ENCODE measurements around the gene SLC5A2.

The SLC5A2 gene

DNA sequence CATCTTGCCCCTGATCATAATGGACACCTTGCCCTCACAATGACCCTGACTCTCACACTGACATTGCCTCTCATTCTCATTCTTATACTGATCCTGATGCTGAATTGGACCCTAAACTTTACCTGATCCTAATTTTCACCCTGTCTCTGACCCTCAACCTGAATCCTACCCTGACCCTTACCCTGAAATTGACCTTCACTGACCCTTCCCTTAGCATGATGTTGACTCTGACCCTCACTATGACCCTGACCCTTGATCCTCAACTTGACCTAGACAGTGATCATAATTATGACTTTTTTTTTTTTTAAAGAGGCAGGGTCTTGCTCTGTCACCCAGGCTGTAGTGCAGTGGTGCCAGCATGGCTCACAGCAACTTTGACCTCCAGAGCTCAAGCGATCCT, 48.2 kb downstream of the SLC5A2 start:
- Histone ChIP-seq H3K4me1 (ENCODE audit: control insufficient read depth, low read length) (no peaks in the 10 kb centered on the region), H3K9me3 (ENCODE audit: control insufficient read depth, insufficient read depth, low read length) (no peaks in the 10 kb centered on the region), H3K36me3 (ENCODE audit: control insufficient read depth, low read length) (no peaks in the 10 kb centered on the region), H3K9me2 (replicated peaks; ENCODE audit: control insufficient read depth, low read length) (no peaks in the 10 kb centered on the region), H3F3A (ENCODE audit: control insufficient read depth, insufficient read depth) (no peaks in the 10 kb centered on the region), H3K27me3 (ENCODE audit: control insufficient read depth, low read length) (no peaks in the 10 kb centered on the region), H3K27ac (ENCODE audit: low read depth, low read length) (no peak overlapping the region), H4K20me1 (ENCODE audit: control insufficient read depth, insufficient read depth, low read depth, low read length) (no peaks in the 10 kb centered on the region), H3K4me3 (ENCODE audit: low read length) (no peak overlapping the region), H3K4me2 (ENCODE audit: low read length) (no peak overlapping the region), H3K79me2 (ENCODE audit: control insufficient read depth, low read length) (no peaks in the 10 kb centered on the region)
- TF ChIP-seq, protein P1, sequence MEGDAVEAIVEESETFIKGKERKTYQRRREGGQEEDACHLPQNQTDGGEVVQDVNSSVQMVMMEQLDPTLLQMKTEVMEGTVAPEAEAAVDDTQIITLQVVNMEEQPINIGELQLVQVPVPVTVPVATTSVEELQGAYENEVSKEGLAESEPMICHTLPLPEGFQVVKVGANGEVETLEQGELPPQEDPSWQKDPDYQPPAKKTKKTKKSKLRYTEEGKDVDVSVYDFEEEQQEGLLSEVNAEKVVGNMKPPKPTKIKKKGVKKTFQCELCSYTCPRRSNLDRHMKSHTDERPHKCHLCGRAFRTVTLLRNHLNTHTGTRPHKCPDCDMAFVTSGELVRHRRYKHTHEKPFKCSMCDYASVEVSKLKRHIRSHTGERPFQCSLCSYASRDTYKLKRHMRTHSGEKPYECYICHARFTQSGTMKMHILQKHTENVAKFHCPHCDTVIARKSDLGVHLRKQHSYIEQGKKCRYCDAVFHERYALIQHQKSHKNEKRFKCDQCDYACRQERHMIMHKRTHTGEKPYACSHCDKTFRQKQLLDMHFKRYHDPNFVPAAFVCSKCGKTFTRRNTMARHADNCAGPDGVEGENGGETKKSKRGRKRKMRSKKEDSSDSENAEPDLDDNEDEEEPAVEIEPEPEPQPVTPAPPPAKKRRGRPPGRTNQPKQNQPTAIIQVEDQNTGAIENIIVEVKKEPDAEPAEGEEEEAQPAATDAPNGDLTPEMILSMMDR (IDR thresholded peaks at IDR 0.05; ENCODE audit: low read depth, low read length, poor library complexity, severe bottlenecking), result no peak
- no peak for TF ChIP-seq EZH2phosphoT487 (IDR thresholded peaks at IDR 0.05; ENCODE audit: borderline replicate concordance, low read length)

DNA sequence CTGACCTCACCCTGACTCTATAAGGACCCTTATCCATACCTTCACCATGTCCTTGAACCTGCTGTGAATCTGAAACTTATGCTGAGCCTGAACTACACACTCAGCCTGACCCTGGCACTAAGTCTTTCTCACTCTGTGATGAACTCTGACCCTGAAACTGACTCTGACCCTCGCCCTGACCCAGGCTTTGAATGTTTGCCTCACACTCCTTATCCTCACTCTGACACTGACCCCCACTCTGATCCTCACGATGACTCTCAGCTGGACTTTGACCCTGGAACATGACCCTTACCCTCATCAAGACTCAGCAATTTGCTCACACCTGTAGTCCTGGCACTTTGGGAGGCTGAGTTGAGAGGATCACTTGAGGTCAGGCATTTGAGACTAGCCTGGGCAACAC, 49.2 kb downstream of the SLC5A2 start:
- Histone ChIP-seq H3K4me3 (ENCODE audit: low read length) (no peak overlapping the region), H3K9me3 (ENCODE audit: control insufficient read depth, insufficient read depth, low read length) (no peaks in the 10 kb centered on the region), H3K4me1 (ENCODE audit: control insufficient read depth, low read length) (no peaks in the 10 kb centered on the region), H3K4me2 (ENCODE audit: low read length) (no peak overlapping the region), H3K27ac (ENCODE audit: low read depth, low read length) (no peak overlapping the region), H3F3A (ENCODE audit: control insufficient read depth, insufficient read depth) (no peaks in the 10 kb centered on the region), H4K20me1 (ENCODE audit: control insufficient read depth, insufficient read depth, low read depth, low read length) (no peaks in the 10 kb centered on the region), H3K27me3 (ENCODE audit: control insufficient read depth, low read length) (no peaks in the 10 kb centered on the region), H3K9me2 (replicated peaks; ENCODE audit: control insufficient read depth, low read length) (no peaks in the 10 kb centered on the region), H3K36me3 (ENCODE audit: control insufficient read depth, low read length) (no peaks in the 10 kb centered on the region), H3K79me2 (ENCODE audit: control insufficient read depth, low read length) (no peaks in the 10 kb centered on the region)
- TF ChIP-seq, protein P1 (IDR thresholded peaks at IDR 0.05; ENCODE audit: low read depth, low read length, poor library complexity, severe bottlenecking), result no peak
- no peak for TF ChIP-seq EZH2phosphoT487 (IDR thresholded peaks at IDR 0.05; ENCODE audit: borderline replicate concordance, low read length)

DNA sequence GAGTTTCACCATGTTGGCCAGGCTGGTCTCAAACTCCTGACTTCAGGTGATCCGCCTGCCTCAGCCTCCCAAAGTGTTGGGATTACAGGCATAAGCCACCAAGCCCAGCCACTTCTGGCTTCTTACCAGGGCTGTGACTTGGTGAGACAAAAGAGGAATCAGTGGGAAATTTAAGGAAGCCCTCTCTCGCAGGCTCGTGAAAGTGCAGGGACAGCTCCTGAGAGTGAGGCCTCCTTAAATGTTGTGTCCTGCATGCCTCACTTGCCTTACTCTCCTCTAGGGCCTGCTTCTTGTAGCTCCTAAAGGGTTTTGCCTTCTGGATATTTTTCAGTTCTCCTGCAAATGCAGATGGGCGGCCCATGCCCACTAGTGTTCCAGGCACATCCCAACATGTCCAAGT, 50.0 kb downstream of the SLC5A2 start:
- Histone ChIP-seq H3K79me2 (ENCODE audit: control insufficient read depth, low read length) (no peaks in the 10 kb centered on the region), H3K4me3 (ENCODE audit: low read length) (no peak overlapping the region), H3K27me3 (ENCODE audit: control insufficient read depth, low read length) (no peaks in the 10 kb centered on the region), H3F3A (ENCODE audit: control insufficient read depth, insufficient read depth) (no peaks in the 10 kb centered on the region), H3K9me2 (replicated peaks; ENCODE audit: control insufficient read depth, low read length) (no peaks in the 10 kb centered on the region), H4K20me1 (ENCODE audit: control insufficient read depth, insufficient read depth, low read depth, low read length) (no peaks in the 10 kb centered on the region), H3K9me3 (ENCODE audit: control insufficient read depth, insufficient read depth, low read length) (no peaks in the 10 kb centered on the region), H3K4me2 (ENCODE audit: low read length) (no peak overlapping the region), H3K4me1 (ENCODE audit: control insufficient read depth, low read length) (no peaks in the 10 kb centered on the region), H3K27ac (ENCODE audit: low read depth, low read length) (no peak overlapping the region), H3K36me3 (ENCODE audit: control insufficient read depth, low read length) (no peaks in the 10 kb centered on the region)
- TF ChIP-seq EZH2phosphoT487 (IDR thresholded peaks at IDR 0.05; ENCODE audit: borderline replicate concordance, low read length), result no peak
- TF ChIP-seq, protein P1 (IDR thresholded peaks at IDR 0.05; ENCODE audit: low read depth, low read length, poor library complexity, severe bottlenecking), result no peak

DNA sequence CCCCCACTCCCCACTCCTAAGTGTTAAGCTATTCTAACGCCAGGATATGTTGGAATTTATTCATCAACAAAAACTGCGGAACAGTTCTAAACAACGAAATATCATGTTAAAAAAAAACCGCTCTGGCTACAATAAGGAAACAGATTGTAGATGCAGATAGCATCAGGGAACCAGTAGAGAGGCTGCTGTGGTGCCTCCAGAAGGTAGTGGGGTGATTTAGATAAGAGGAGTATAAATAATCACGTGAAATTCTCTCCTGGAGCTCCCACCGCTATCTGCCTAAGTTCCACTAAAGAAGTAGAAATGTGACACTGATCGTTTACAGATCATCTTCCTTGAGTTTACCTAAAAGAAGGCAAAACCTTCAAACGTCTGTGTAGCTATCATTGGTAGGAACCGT, 52.8 kb downstream of the SLC5A2 start:
- H3K9me2 ChIP-seq (replicated peaks; ENCODE audit: control insufficient read depth, low read length), result no peaks in the 10 kb centered on the region
- no peaks in the 10 kb centered on the region for H3K27me3 ChIP-seq (ENCODE audit: control insufficient read depth, low read length)
- H3F3A ChIP-seq (ENCODE audit: control insufficient read depth, insufficient read depth), result no peaks in the 10 kb centered on the region
- no peak overlapping the region for H3K4me3 ChIP-seq (ENCODE audit: low read length)
- H3K9me3 ChIP-seq (ENCODE audit: control insufficient read depth, insufficient read depth, low read length), result no peaks in the 10 kb centered on the region
- H4K20me1 ChIP-seq (ENCODE audit: control insufficient read depth, insufficient read depth, low read depth, low read length), result no peaks in the 10 kb centered on the region
- no peak overlapping the region for H3K4me2 ChIP-seq (ENCODE audit: low read length)
- H3K27ac ChIP-seq (ENCODE audit: low read depth, low read length), result no peak overlapping the region
- H3K79me2 ChIP-seq (ENCODE audit: control insufficient read depth, low read length), result no peaks in the 10 kb centered on the region
- H3K4me1 ChIP-seq (ENCODE audit: control insufficient read depth, low read length), result no peaks in the 10 kb centered on the region
- TF ChIP-seq, protein P1 (IDR thresholded peaks at IDR 0.05; ENCODE audit: low read depth, low read length, poor library complexity, severe bottlenecking), result no peak
- no peak for TF ChIP-seq EZH2phosphoT487 (IDR thresholded peaks at IDR 0.05; ENCODE audit: borderline replicate concordance, low read length)
- H3K36me3 ChIP-seq (ENCODE audit: control insufficient read depth, low read length), result no peaks in the 10 kb centered on the region
